ENCODE data around the gene PPFIA2. TPM values are rescaled to one million over a fixed set of nuclear protein-coding genes. Genes with fewer than 3 reads are reported as not detected.

The PPFIA2 gene
- total RNA-seq, 1 experiment from 2014 or later: not detected

- intact Hi-C loops (cut with micrococcal nuclease; ENCODE audit: unreplicated experiment): no loop called here
- no TSS peak for BruUV-seq (replicated peaks)
- TF ChIP-seq CTCF (conservative IDR thresholded peaks at IDR 0.05) (peak; percentile 59), EZH2 (IDR thresholded peaks at IDR 0.05; ENCODE audit: low read depth) (no peak)
Measured at GRCh38 chr12:81797100-81797499, 38.0 kb upstream of the PPFIA2 start.

GRCh38 chr12:81792666-81793065, 33.5 kb upstream of the PPFIA2 start:
- Histone ChIP-seq H3K4me2 (no peak overlapping the region), H3K79me2 (ENCODE audit: low read depth) (no peaks in the 10 kb centered on the region), H3K27me3 (ENCODE audit: insufficient read depth, low read depth) (no peaks in the 10 kb centered on the region), H3K36me3 (ENCODE audit: low read depth) (no peaks in the 10 kb centered on the region), H4K20me1 (ENCODE audit: insufficient read depth) (no peaks in the 10 kb centered on the region), H3K4me3 (no peak overlapping the region), H2AFZ (no peak overlapping the region), H3K9me2 (ENCODE audit: insufficient read depth) (no peaks in the 10 kb centered on the region), H3F3A (ENCODE audit: insufficient read depth, low read depth) (no peaks in the 10 kb centered on the region), H3K9me3 (ENCODE audit: insufficient read depth, low read depth) (no peaks in the 10 kb centered on the region), H3K27ac (no peak overlapping the region), H3K4me1 (replicated peaks; ENCODE audit: insufficient read depth) (no peaks in the 10 kb centered on the region)
- CTCF ChIA-PET: no interaction called here
- TF ChIP-seq CTCF (conservative IDR thresholded peaks at IDR 0.05) (no peak), EZH2 (IDR thresholded peaks at IDR 0.05; ENCODE audit: low read depth) (no peak)
- POLR2A ChIA-PET (ENCODE audit: unreplicated experiment): no interaction called here
- intact Hi-C loops (cut with micrococcal nuclease; ENCODE audit: unreplicated experiment): no loop called here
- BruUV-seq (replicated peaks): no TSS peak
- DNase-seq: no peak

More at GRCh38 chr12:81797100-81797499, 38.0 kb upstream of the PPFIA2 start:
- Histone ChIP-seq H2AFZ (no peak overlapping the region), H3K4me1 (replicated peaks; ENCODE audit: insufficient read depth) (no peaks in the 10 kb centered on the region), H3K36me3 (ENCODE audit: low read depth) (no peaks in the 10 kb centered on the region), H3F3A (ENCODE audit: insufficient read depth, low read depth) (no peaks in the 10 kb centered on the region), H3K4me3 (no peak overlapping the region), H3K4me2 (no peak overlapping the region), H3K79me2 (ENCODE audit: low read depth) (no peaks in the 10 kb centered on the region), H3K9me3 (ENCODE audit: insufficient read depth, low read depth) (no peaks in the 10 kb centered on the region), H3K27me3 (ENCODE audit: insufficient read depth, low read depth) (no peaks in the 10 kb centered on the region), H4K20me1 (ENCODE audit: insufficient read depth) (no peaks in the 10 kb centered on the region), H3K27ac (no peak overlapping the region), H3K9me2 (ENCODE audit: insufficient read depth) (no peaks in the 10 kb centered on the region)
- ChIA-PET POLR2A (ENCODE audit: unreplicated experiment) (no interaction called here), CTCF (no interaction called here)
- no peak for DNase-seq

- BruUV-seq (replicated peaks): no TSS peak
- Histone ChIP-seq H3K4me2 (no peak overlapping the region), H3K9me2 (ENCODE audit: insufficient read depth) (no peaks in the 10 kb centered on the region), H3K27ac (no peak overlapping the region), H3K79me2 (ENCODE audit: low read depth) (no peaks in the 10 kb centered on the region), H3K27me3 (ENCODE audit: insufficient read depth, low read depth) (no peaks in the 10 kb centered on the region), H3K4me1 (replicated peaks; ENCODE audit: insufficient read depth) (no peaks in the 10 kb centered on the region), H3K4me3 (no peak overlapping the region), H4K20me1 (ENCODE audit: insufficient read depth) (no peaks in the 10 kb centered on the region), H3F3A (ENCODE audit: insufficient read depth, low read depth) (no peaks in the 10 kb centered on the region), H3K36me3 (ENCODE audit: low read depth) (no peaks in the 10 kb centered on the region), H2AFZ (no peak overlapping the region), H3K9me3 (ENCODE audit: insufficient read depth, low read depth) (no peaks in the 10 kb centered on the region)
- POLR2A ChIA-PET (ENCODE audit: unreplicated experiment): no interaction called here
- TF ChIP-seq CTCF (conservative IDR thresholded peaks at IDR 0.05) (no peak), EZH2 (IDR thresholded peaks at IDR 0.05; ENCODE audit: low read depth) (no peak)
- DNase-seq: no peak
- CTCF ChIA-PET: no interaction called here
- intact Hi-C loops (cut with micrococcal nuclease; ENCODE audit: unreplicated experiment): loop anchor here (10.0 kb wide), 1 partner anchor 124 kb away; no protein-coding TSS in a partner anchor
Measured at GRCh38 chr12:81779216-81779615, 20.1 kb upstream of the PPFIA2 start.

Measured in PC-9 (cell line).